OCI-LY1 (cell line): ENCODE data around the gene PLCB4.

Experiments
- H2AFZ ChIP-seq: fragments of 200-600 bp; sonication (generic), shearing (Covaris generic); 2 replicates; pipeline ENCODE4 v1.6.0; 2014; ENCODE audit warnings: antibody characterized with exemption, mild to moderate bottlenecking, low read length
- H3F3A ChIP-seq: fragments of 200-600 bp; sonication (generic), shearing (Covaris generic); 2 replicates; pipeline ENCODE4 v1.6.0; 2014; ENCODE audit warnings: mild to moderate bottlenecking, antibody characterized with exemption, low read length, moderate library complexity; ENCODE audit not compliant: insufficient read depth
- H3K27ac ChIP-seq: fragments of 200-600 bp; sonication (generic); 2 replicates; pipeline ENCODE4 v1.5.1; 2014; ENCODE audit warnings: low read length, mixed run types, mild to moderate bottlenecking, low read depth; ENCODE audit not compliant: poor library complexity, severe bottlenecking
- H3K27me3 ChIP-seq: fragments of 200-600 bp; sonication (generic); 2 replicates; pipeline ENCODE4 v1.6.0; 2014; ENCODE audit warnings: antibody characterized with exemption, mild to moderate bottlenecking, low read length, moderate library complexity; ENCODE audit not compliant: insufficient read depth
- H3K36me3 ChIP-seq: fragments of 200-600 bp; sonication (generic); 2 replicates; pipeline ENCODE4 v1.6.1; 2014; ENCODE audit warnings: mild to moderate bottlenecking, antibody characterized with exemption, low read length, moderate library complexity, mixed read lengths; ENCODE audit not compliant: insufficient read depth
- H3K4me1 ChIP-seq: fragments of 200-600 bp; sonication (generic); 2 replicates; pipeline ENCODE4 v1.5.1; 2014; ENCODE audit warnings: mild to moderate bottlenecking, low read length, moderate library complexity; ENCODE audit not compliant: insufficient read depth, severe bottlenecking
- H3K4me2 ChIP-seq: fragments of 200-600 bp; sonication (generic), shearing (Covaris generic); 2 replicates; pipeline ENCODE4 v1.6.1; 2014; ENCODE audit warnings: low read length
- H3K4me3 ChIP-seq: fragments of 200-600 bp; sonication (generic); 2 replicates; pipeline ENCODE4 v1.5.1; 2014; ENCODE audit warnings: low read length, low read depth, mild to moderate bottlenecking, mixed read lengths; ENCODE audit not compliant: poor library complexity, severe bottlenecking
- H3K79me2 ChIP-seq: fragments of 200-600 bp; shearing (Covaris generic); 2 replicates; pipeline ENCODE4 v1.6.1; 2016; ENCODE audit warnings: mixed run types, low read length, mixed read lengths; ENCODE audit not compliant: insufficient read depth
- H3K9ac ChIP-seq: fragments of 200-600 bp; sonication (generic), shearing (Covaris generic); 2 replicates; pipeline ENCODE4 v1.6.1; 2014; ENCODE audit warnings: mild to moderate bottlenecking, low read length, mixed read lengths
- H3K9me2 ChIP-seq: fragments of 200-600 bp; sonication (generic), shearing (Covaris generic); 2 replicates; pipeline ENCODE4 v1.6.1; 2014; ENCODE audit warnings: low read depth, mild to moderate bottlenecking, low read length, mixed read lengths
- H3K9me3 ChIP-seq: fragments of 200-600 bp; shearing (Covaris generic); 2 replicates; pipeline ENCODE4 v1.6.1; 2014; ENCODE audit warnings: low read length, mixed read lengths
- H4K20me1 ChIP-seq: fragments of 200-600 bp; sonication (generic), shearing (Covaris generic); 2 replicates; pipeline ENCODE4 v1.6.0; 2016; ENCODE audit warnings: mild to moderate bottlenecking, low read length; ENCODE audit not compliant: insufficient read depth
- CTCF ChIP-seq: fragments of 200-600 bp; sonication (generic), shearing (Covaris generic); IDR thresholded peaks from 2 replicates; pipeline ENCODE4 v1.5.1; 2017; ENCODE audit warnings: mild to moderate bottlenecking, antibody characterized with exemption, low read length, moderate library complexity, mixed read lengths
- EZH2 ChIP-seq: fragments of 200-600 bp; sonication (generic), shearing (Covaris generic); IDR thresholded peaks from 2 replicates; pipeline ENCODE4 v1.8.0; 2017; ENCODE audit warnings: borderline replicate concordance, mixed run types, mild to moderate bottlenecking, antibody characterized with exemption, low read length, moderate library complexity, mixed read lengths

PLCB4 gene

DNA sequence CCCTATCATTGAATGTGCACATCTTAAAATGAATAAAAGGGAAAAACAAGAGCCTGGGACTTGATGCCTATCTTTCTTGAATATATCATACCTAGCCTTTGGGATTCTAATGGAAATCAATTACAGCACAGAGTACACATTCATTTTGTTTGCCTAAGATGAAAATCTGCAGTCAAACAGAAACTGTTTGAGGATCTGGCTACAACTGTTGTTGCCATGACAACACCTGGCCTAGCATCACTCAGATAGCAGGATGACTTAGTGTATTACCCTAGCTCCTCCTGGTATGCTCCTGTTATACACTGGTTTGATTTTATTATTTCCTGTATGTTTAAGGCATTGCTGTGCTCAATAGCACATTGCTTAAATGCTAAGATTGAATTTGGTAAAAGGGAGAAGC is 374.0 kb downstream of the PLCB4 start:
- no peak overlapping the region for H3K27ac ChIP-seq

GRCh38 chr20:9444921-9445320 is 376.0 kb downstream of the PLCB4 start:
- Histone ChIP-seq H3K4me2 (no peak overlapping the region), H3K79me2 (no peaks in the 10 kb centered on the region), H3K9me2 (no peaks in the 10 kb centered on the region), H4K20me1 (no peaks in the 10 kb centered on the region), H3K27me3 (peaks cover 3% of the 10 kb centered on the region; the same call in 1 of the 2 replicates), H3K27ac (no peak overlapping the region), H2AFZ (no peak overlapping the region), H3K4me3 (no peak overlapping the region), H3K9ac (no peak overlapping the region), H3F3A (no peaks in the 10 kb centered on the region), H3K4me1 (no peaks in the 10 kb centered on the region), H3K9me3 (no peaks in the 10 kb centered on the region), H3K36me3 (no peaks in the 10 kb centered on the region)
- no peak for TF ChIP-seq CTCF
- no peak for TF ChIP-seq EZH2

More for the DNA sequence above, 374.0 kb downstream of the PLCB4 start:
- H3K4me1 ChIP-seq, result no peaks in the 10 kb centered on the region
- no peaks in the 10 kb centered on the region for H3K9me3 ChIP-seq
- no peaks in the 10 kb centered on the region for H3K79me2 ChIP-seq
- no peak overlapping the region for H3K4me2 ChIP-seq
- no peak overlapping the region for H3K4me3 ChIP-seq
- H3K9me2 ChIP-seq, result no peaks in the 10 kb centered on the region
- H3K27me3 ChIP-seq, result peaks cover 3% of the 10 kb centered on the region; the same call in 1 of the 2 replicates
- no peaks in the 10 kb centered on the region for H4K20me1 ChIP-seq
- no peak overlapping the region for H3K9ac ChIP-seq
- H2AFZ ChIP-seq, result no peak overlapping the region
- TF ChIP-seq EZH2 (no peak), CTCF (no peak)
- no peaks in the 10 kb centered on the region for H3K36me3 ChIP-seq
- H3F3A ChIP-seq, result no peaks in the 10 kb centered on the region

DNA sequence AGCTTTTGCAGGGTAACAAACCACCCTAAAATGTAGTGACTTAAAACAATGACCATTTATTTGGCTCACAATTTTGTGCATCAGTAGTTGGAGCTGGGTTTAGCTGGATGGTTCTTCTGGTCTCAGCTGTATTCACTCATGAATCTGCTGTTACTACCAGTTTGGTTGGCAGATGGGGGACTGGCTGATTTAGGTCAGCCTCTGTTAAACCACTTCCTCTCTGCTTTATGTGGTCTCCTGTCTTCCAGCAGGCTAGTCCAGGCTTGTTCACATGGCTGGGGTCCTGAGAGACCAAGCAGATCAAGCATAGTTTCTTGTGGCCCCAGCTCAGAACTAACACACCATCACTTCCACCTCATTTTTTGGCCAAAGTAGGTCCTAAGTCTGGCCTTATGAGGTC is 378.3 kb downstream of the PLCB4 start:
- no peak overlapping the region for H3K4me2 ChIP-seq

More for the DNA sequence above, 378.3 kb downstream of the PLCB4 start:
- Histone ChIP-seq H3F3A (no peaks in the 10 kb centered on the region), H3K9ac (no peak overlapping the region), H3K27ac (no peak overlapping the region), H3K27me3 (peaks cover 3% of the 10 kb centered on the region; the same call in 1 of the 2 replicates), H3K4me3 (no peak overlapping the region), H3K79me2 (no peaks in the 10 kb centered on the region), H4K20me1 (no peaks in the 10 kb centered on the region), H3K9me3 (no peaks in the 10 kb centered on the region), H3K4me1 (no peaks in the 10 kb centered on the region), H3K9me2 (no peaks in the 10 kb centered on the region), H3K36me3 (no peaks in the 10 kb centered on the region), H2AFZ (no peak overlapping the region)
- TF ChIP-seq EZH2 (no peak), CTCF (no peak)
